SK-N-SH treated with all-trans-retinoic acid at 6 μM for 48 hours (cell line): ENCODE measurements around the gene RNPEP.

ENCODE experiments used
- ATAC-seq: fragments of 200-7000 bp; cut with Tn5 transposase; 3 replicates; pipeline ENCODE4 v1.9.1; 2020; ENCODE audit warnings: mild to moderate bottlenecking, moderate library complexity
- ARNTL ChIP-seq: fragments of 450-650 bp; formaldehyde crosslinking; IDR thresholded peaks from 2 replicates; pipeline ENCODE4 v1.5.0; 2020; ENCODE audit warnings: low read depth, mild to moderate bottlenecking, moderate library complexity, borderline replicate concordance
- BACH2 ChIP-seq: fragments of 250-450 bp; sonication (Bioruptor Pico); IDR thresholded peaks from 2 replicates; pipeline ENCODE4 v1.9.0; 2021; ENCODE audit warnings: mild to moderate bottlenecking, borderline replicate concordance
- CSDC2 ChIP-seq: fragments of 250-450 bp; sonication (Bioruptor Pico); IDR thresholded peaks from 2 replicates; pipeline ENCODE4 v1.5.0; 2020; ENCODE audit warnings: mild to moderate bottlenecking, moderate library complexity
- ESRRG ChIP-seq: fragments of 250-450 bp; sonication (Bioruptor Pico); IDR thresholded peaks from 2 replicates; pipeline ENCODE4 v1.6.1; 2021; ENCODE audit warnings: mild to moderate bottlenecking
- GLIS3 ChIP-seq: fragments of 250-450 bp; sonication (Bioruptor Pico); IDR thresholded peaks from 2 replicates; pipeline ENCODE4 v1.5.0; 2020; ENCODE audit warnings: mild to moderate bottlenecking, moderate library complexity
- ISL1 ChIP-seq: fragments of 250-450 bp; sonication (Bioruptor Pico); IDR thresholded peaks from 2 replicates; pipeline ENCODE4 v2.1.2; 2022; ENCODE audit warnings: mild to moderate bottlenecking, moderate library complexity
- OSR1 ChIP-seq: fragments of 250-450 bp; sonication (Bioruptor Pico); IDR thresholded peaks from 2 replicates; pipeline ENCODE4 v1.8.0; 2022; ENCODE audit warnings: moderate library complexity, mild to moderate bottlenecking, inconsistent platforms
- PATZ1 ChIP-seq: fragments of 250-450 bp; sonication (Bioruptor Pico); IDR thresholded peaks from 2 replicates; pipeline ENCODE4 v1.8.0; 2020; ENCODE audit warnings: mild to moderate bottlenecking, moderate library complexity, borderline replicate concordance
- PPARA ChIP-seq: fragments of 250-450 bp; sonication (Bioruptor Pico); IDR thresholded peaks from 2 replicates; pipeline ENCODE4 v1.5.0; 2020; ENCODE audit warnings: mild to moderate bottlenecking, borderline replicate concordance
- RARB ChIP-seq: fragments of 250-450 bp; sonication (Bioruptor Pico); IDR thresholded peaks from 2 replicates; pipeline ENCODE4 v1.8.0; 2021; ENCODE audit warnings: mild to moderate bottlenecking, moderate library complexity
- SNAI2 ChIP-seq: fragments of 250-450 bp; sonication (Bioruptor Pico); IDR thresholded peaks from 2 replicates; pipeline ENCODE4 v1.5.0; 2020; ENCODE audit warnings: mild to moderate bottlenecking, moderate library complexity
- TOX ChIP-seq: fragments of 250-450 bp; sonication (Bioruptor Pico); IDR thresholded peaks from 2 replicates; pipeline ENCODE4 v1.8.0; 2021; ENCODE audit warnings: mild to moderate bottlenecking, moderate library complexity, borderline replicate concordance
- TSHZ2 ChIP-seq: fragments of 250-450 bp; sonication (Bioruptor Pico); IDR thresholded peaks from 2 replicates; pipeline ENCODE4 v1.5.0; 2020; ENCODE audit warnings: mild to moderate bottlenecking, moderate library complexity
- ZC3H10 ChIP-seq: fragments of 250-450 bp; sonication (Bioruptor Pico); IDR thresholded peaks from 2 replicates; pipeline ENCODE4 v1.5.1; 2021; ENCODE audit warnings: mild to moderate bottlenecking, moderate library complexity
- ZFP3 ChIP-seq: fragments of 250-450 bp; sonication (Bioruptor Pico); IDR thresholded peaks from 2 replicates; pipeline ENCODE4 v1.5.0; 2020; ENCODE audit warnings: mild to moderate bottlenecking, moderate library complexity
- ZFP30 ChIP-seq: fragments of 450-650 bp; formaldehyde crosslinking; IDR thresholded peaks from 2 replicates; pipeline ENCODE4 v1.5.0; 2022; ENCODE audit warnings: mild to moderate bottlenecking, moderate library complexity
- ZNF565 ChIP-seq: fragments of 450-650 bp; formaldehyde crosslinking; conservative IDR thresholded peaks from 2 replicates; pipeline ENCODE4 v1.5.0; 2020; ENCODE audit warnings: low read depth, mild to moderate bottlenecking, moderate library complexity
- ZNF70 ChIP-seq: fragments of 450-650 bp; formaldehyde crosslinking; IDR thresholded peaks from 2 replicates; pipeline ENCODE4 v1.5.0; 2020; ENCODE audit warnings: mild to moderate bottlenecking, moderate library complexity
- ZNF8 ChIP-seq: fragments of 450-650 bp; formaldehyde crosslinking; IDR thresholded peaks from 2 replicates; pipeline ENCODE4 v1.5.0; 2020; ENCODE audit warnings: mild to moderate bottlenecking, moderate library complexity
- TF ChIP-seq, protein P1 (sequence below): fragments of 250-450 bp; sonication (Bioruptor Pico); IDR thresholded peaks from 2 replicates; pipeline ENCODE4 v1.8.0; 2021; ENCODE audit warnings: low read depth, mild to moderate bottlenecking, moderate library complexity, borderline replicate concordance
- TF ChIP-seq, protein P2 (sequence below): fragments of 250-450 bp; sonication (Bioruptor Pico); IDR thresholded peaks from 2 replicates; pipeline ENCODE4 v1.5.1; 2021; ENCODE audit warnings: mild to moderate bottlenecking, moderate library complexity
- TF ChIP-seq, protein P3 (sequence below): fragments of 250-450 bp; sonication (Bioruptor Pico); IDR thresholded peaks from 2 replicates; pipeline ENCODE4 v1.5.1; 2020; ENCODE audit warnings: low read depth, mild to moderate bottlenecking, moderate library complexity

Gene RNPEP

DNA sequence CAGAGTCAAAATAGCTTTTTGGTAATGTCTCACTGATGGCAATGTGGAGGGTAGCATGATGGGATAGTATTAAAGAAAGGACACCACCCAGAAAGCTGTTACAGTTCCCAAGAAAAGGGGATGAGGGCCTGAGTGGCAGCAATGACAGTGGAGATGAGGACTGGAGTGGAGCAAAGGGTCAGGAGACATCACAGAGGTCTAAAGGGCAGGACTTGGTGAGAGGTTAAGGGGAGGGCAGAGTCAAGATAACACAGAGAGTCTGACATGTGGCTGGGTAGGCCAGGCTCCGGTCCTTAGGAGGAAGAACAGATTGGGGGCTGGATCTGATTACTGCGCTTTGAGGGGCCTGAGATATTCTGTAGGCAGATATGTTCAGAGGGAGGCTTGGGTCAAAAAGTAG is 47.3 kb downstream of the RNPEP start (continued):
- TF ChIP-seq ZFP3 (no peak), CSDC2 (CRISPR knock-in tag) (no peak), RARB (CRISPR knock-in tag) (no peak), BACH2 (CRISPR knock-in tag) (no peak), GLIS3 (CRISPR knock-in tag) (no peak)

DNA sequence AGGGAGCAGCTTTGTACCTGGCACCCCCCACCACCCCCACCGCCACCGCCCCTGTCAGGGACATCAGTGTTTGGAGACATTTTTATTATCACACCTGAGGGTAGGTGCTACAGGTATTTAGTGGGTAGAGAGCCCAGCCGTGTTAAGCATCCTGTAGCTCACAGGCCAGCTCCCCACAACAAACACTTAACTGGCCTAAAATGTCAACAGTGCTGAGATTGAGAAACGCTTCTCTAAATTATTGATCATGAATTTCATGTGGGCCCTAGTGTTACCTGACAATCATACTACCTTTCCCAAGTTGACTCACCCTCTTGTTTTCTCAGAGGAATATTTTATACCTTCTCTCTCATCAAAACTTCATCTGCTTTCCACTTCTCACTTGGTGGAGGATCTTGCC is 49.3 kb downstream of the RNPEP start:
- TF ChIP-seq ZNF565 (CRISPR knock-in tag): no peak
- no peak for TF ChIP-seq TSHZ2 (CRISPR knock-in tag)
- TF ChIP-seq ARNTL (CRISPR knock-in tag): no peak
- no peak for TF ChIP-seq ZNF8 (CRISPR knock-in tag)
- TF ChIP-seq PATZ1 (CRISPR knock-in tag): no peak
- TF ChIP-seq, protein P1, sequence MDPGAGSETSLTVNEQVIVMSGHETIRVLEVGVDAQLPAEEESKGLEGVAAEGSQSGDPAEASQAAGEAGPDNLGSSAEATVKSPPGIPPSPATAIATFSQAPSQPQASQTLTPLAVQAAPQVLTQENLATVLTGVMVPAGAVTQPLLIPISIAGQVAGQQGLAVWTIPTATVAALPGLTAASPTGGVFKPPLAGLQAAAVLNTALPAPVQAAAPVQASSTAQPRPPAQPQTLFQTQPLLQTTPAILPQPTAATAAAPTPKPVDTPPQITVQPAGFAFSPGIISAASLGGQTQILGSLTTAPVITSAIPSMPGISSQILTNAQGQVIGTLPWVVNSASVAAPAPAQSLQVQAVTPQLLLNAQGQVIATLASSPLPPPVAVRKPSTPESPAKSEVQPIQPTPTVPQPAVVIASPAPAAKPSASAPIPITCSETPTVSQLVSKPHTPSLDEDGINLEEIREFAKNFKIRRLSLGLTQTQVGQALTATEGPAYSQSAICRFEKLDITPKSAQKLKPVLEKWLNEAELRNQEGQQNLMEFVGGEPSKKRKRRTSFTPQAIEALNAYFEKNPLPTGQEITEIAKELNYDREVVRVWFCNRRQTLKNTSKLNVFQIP (CRISPR knock-in tag): no peak
- no peak for TF ChIP-seq ZFP30 (CRISPR knock-in tag)
- no peak for TF ChIP-seq SNAI2 (CRISPR knock-in tag)
- no peak for TF ChIP-seq OSR1 (CRISPR knock-in tag)
- TF ChIP-seq, protein P2, sequence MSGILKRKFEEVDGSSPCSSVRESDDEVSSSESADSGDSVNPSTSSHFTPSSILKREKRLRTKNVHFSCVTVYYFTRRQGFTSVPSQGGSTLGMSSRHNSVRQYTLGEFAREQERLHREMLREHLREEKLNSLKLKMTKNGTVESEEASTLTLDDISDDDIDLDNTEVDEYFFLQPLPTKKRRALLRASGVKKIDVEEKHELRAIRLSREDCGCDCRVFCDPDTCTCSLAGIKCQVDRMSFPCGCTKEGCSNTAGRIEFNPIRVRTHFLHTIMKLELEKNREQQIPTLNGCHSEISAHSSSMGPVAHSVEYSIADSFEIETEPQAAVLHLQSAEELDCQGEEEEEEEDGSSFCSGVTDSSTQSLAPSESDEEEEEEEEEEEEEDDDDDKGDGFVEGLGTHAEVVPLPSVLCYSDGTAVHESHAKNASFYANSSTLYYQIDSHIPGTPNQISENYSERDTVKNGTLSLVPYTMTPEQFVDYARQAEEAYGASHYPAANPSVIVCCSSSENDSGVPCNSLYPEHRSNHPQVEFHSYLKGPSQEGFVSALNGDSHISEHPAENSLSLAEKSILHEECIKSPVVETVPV (CRISPR knock-in tag): no peak
- TF ChIP-seq GLIS3 (CRISPR knock-in tag): no peak
- TF ChIP-seq RARB (CRISPR knock-in tag): no peak
- no peak for TF ChIP-seq CSDC2 (CRISPR knock-in tag)
- no peak for TF ChIP-seq ZNF70
- TF ChIP-seq PPARA (CRISPR knock-in tag): no peak
- no peak for TF ChIP-seq ZFP3
- TF ChIP-seq ESRRG (CRISPR knock-in tag): no peak
- no peak for ATAC-seq

- TF ChIP-seq, protein P3, sequence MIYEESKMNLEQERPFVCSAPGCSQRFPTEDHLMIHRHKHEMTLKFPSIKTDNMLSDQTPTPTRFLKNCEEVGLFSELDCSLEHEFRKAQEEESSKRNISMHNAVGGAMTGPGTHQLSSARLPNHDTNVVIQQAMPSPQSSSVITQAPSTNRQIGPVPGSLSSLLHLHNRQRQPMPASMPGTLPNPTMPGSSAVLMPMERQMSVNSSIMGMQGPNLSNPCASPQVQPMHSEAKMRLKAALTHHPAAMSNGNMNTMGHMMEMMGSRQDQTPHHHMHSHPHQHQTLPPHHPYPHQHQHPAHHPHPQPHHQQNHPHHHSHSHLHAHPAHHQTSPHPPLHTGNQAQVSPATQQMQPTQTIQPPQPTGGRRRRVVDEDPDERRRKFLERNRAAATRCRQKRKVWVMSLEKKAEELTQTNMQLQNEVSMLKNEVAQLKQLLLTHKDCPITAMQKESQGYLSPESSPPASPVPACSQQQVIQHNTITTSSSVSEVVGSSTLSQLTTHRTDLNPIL: no peak
- TF ChIP-seq ISL1 (no peak), ZFP30 (CRISPR knock-in tag) (no peak), PPARA (CRISPR knock-in tag) (no peak), ESRRG (CRISPR knock-in tag) (no peak), TOX (CRISPR knock-in tag) (no peak), ZC3H10 (CRISPR knock-in tag) (no peak), GLIS3 (CRISPR knock-in tag) (no peak), CSDC2 (CRISPR knock-in tag) (no peak), PATZ1 (CRISPR knock-in tag) (no peak)
- TF ChIP-seq, protein P1 (CRISPR knock-in tag): no peak
- TF ChIP-seq, all 23 proteins: peak for 0
- no peak for ATAC-seq
Measured at GRCh38 chr1:202034149-202034682, 51.8 kb downstream of the RNPEP start.
